Subcutaneous abdominal adipose tissue (tissue), 5 donors: ENCODE results near the gene IKBKE.

ENCODE experiments used
- H3K27ac ChIP-seq: one replicate; pipeline ENCODE4 v1.7.0; 2013; ENCODE audit warnings: low read depth, mild to moderate bottlenecking, inconsistent platforms, low read length, moderate library complexity
- H3K27me3 ChIP-seq, 5 donors: one replicate each; pipeline ENCODE4 v1.7.0; 2013; ENCODE audit warnings: low read length in 5 of 5, inconsistent platforms in 1 of 5; ENCODE audit not compliant: control insufficient read depth in 5 of 5, insufficient read depth in 4 of 5
- H3K36me3 ChIP-seq, 5 donors: one replicate each; pipeline ENCODE4 v1.7.0; 2013; ENCODE audit warnings: low read length in 5 of 5; ENCODE audit not compliant: control insufficient read depth in 5 of 5, insufficient read depth in 5 of 5
- H3K4me1 ChIP-seq, 5 donors: one replicate each; pipeline ENCODE4 v1.7.0; 2013; ENCODE audit warnings: low read length in 5 of 5, mild to moderate bottlenecking in 3 of 5, moderate library complexity in 1 of 5; ENCODE audit not compliant: control insufficient read depth in 5 of 5, insufficient read depth in 5 of 5
- H3K4me3 ChIP-seq, 5 donors: one replicate each; pipeline ENCODE4 v1.7.0; 2013; ENCODE audit warnings: low read length in 5 of 5, low read depth in 1 of 5
- H3K9ac ChIP-seq, 5 donors: one replicate each; pipeline ENCODE4 v1.7.0; 2013; ENCODE audit warnings: low read length in 5 of 5, mild to moderate bottlenecking in 4 of 5, moderate library complexity in 3 of 5
- H3K9me3 ChIP-seq, 5 donors: one replicate each; pipeline ENCODE4 v1.7.0; 2013; ENCODE audit warnings: low read length in 5 of 5; ENCODE audit not compliant: control insufficient read depth in 5 of 5
- donor health status: healthy.
- donor health status: healthy.
- donor health status: healthy.
- donor health status: healthy.
- donor health status: healthy.

IKBKE gene

GRCh38 chr1:206451134-206451686, 19.1 kb upstream of the IKBKE start:
- H3K36me3 ChIP-seq, result peaks cover 8 to 86% (median 69%) of the 10 kb centered on the region in 5 donors

DNA sequence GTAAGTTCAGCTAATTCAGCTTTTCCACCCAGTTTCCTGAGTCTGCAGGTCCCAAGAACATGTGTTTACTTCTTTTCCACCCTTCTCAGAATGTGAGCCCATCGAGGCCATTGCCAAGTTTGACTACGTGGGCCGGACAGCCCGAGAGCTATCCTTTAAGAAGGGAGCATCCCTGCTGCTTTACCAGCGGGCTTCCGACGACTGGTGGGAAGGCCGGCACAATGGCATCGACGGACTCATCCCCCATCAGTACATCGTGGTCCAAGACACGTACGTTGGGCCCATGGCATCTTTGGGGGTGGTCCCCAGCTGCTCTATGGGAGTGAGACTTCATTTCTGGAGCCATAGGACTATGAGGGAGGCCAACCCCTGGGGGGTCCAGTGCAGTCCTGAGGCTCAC, 17.2 kb upstream of the IKBKE start:
- H3K4me3 ChIP-seq, result no peak overlapping the region
- no peak overlapping the region for H3K9ac ChIP-seq
- no peak overlapping the region for H3K27ac ChIP-seq
- H3K36me3 ChIP-seq, result peaks cover 8 to 77% (median 54%) of the 10 kb centered on the region in 5 donors
- H3K4me1 ChIP-seq, result peaks cover 6 to 30% (median 13%) of the 10 kb centered on the region in 5 donors
- no peaks in the 10 kb centered on the region for H3K27me3 ChIP-seq
- H3K9me3 ChIP-seq, result no peaks in the 10 kb centered on the region

More at GRCh38 chr1:206451134-206451686, 19.1 kb upstream of the IKBKE start:
- H3K27ac ChIP-seq, result no peak overlapping the region
- H3K4me3 ChIP-seq, result no peak overlapping the region
- H3K27me3 ChIP-seq, result no peaks in the 10 kb centered on the region
- no peaks in the 10 kb centered on the region for H3K9me3 ChIP-seq
- H3K4me1 ChIP-seq, result peaks cover 0 to 15% (median 4%) of the 10 kb centered on the region in 5 donors
- H3K9ac ChIP-seq, result no peak overlapping the region

DNA sequence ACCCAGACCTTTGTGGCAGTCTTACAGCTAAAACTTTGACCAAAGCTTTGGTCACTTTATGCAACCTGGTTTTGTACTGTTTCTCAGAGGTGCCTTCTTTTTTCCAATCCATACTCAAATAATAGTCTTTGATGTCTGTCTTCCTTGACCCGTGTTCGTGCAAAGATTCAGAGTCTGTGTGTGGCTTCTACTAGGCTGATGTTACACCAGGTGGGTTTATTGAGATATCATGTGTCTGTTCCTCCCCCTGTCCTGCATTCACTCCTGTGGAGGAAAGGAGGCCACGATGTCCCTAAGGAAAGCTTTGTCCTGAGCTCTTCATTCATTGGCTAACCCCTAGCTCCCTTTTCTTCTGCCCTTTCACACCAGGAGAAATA, 15.0 kb upstream of the IKBKE start:
- Histone ChIP-seq H3K4me1 (peaks cover 6 to 40% (median 14%) of the 10 kb centered on the region in 5 donors), H3K27me3 (no peaks in the 10 kb centered on the region), H3K4me3 (no peak overlapping the region), H3K9me3 (no peaks in the 10 kb centered on the region), H3K27ac (no peak overlapping the region), H3K36me3 (peaks cover 8 to 75% (median 53%) of the 10 kb centered on the region in 5 donors), H3K9ac (no peak overlapping the region)

GRCh38 chr1:206455666-206456344, 14.5 kb upstream of the IKBKE start:
- Histone ChIP-seq H3K4me3 (no peak overlapping the region), H3K27ac (no peak overlapping the region), H3K9me3 (no peaks in the 10 kb centered on the region), H3K27me3 (no peaks in the 10 kb centered on the region), H3K4me1 (peaks cover 9 to 45% (median 19%) of the 10 kb centered on the region in 5 donors), H3K9ac (no peak overlapping the region), H3K36me3 (peaks cover 8 to 71% (median 48%) of the 10 kb centered on the region in 5 donors)

DNA sequence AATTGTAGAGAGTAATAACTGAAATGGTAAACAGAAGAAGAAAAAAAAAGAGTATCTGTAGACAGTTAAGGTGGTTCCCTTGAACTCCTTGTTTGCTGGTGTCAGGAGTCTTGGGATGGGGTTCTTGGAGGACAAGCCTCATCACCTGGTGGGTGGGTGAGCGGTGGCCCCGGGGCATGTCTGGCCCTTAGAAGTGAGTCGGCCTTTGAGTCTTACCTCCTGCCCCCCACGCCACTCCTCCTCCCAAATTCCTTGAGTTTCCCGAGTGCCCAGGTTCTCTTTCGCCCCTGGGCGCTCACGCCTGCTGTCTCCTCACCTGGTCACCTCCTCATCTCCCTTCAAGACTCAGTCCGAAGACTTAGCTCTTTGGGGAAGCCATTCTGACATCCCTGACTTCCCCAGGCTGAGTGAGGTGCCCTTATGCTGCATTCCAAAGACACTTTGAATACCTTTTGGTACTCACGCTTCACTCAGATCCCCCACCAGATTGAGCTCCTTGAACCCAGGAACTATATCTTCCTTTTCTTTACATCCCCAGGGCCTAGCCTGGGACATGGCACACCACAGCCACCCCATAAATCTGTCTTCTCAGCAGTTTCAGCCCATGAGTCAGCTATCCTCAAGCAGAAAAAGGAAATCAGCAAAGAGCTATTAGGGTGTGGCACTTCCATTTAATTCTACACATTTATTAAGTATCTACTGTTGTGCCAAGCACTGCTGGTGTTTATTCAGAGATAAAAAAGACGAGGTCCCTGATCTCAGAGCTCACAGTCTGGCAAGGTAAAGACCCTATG, 13.5 kb upstream of the IKBKE start:
- H3K4me3 ChIP-seq, result no peak overlapping the region
- peak overlapping the region; percentile 43 for H3K27ac ChIP-seq
- H3K4me1 ChIP-seq, result peaks cover 13 to 55% (median 27%) of the 10 kb centered on the region in 5 donors
- peaks cover 8 to 66% (median 38%) of the 10 kb centered on the region in 5 donors for H3K36me3 ChIP-seq
- no peak overlapping the region for H3K9ac ChIP-seq
- no peaks in the 10 kb centered on the region for H3K9me3 ChIP-seq
- no peaks in the 10 kb centered on the region for H3K27me3 ChIP-seq

GRCh38 chr1:206457408-206458120, 12.7 kb upstream of the IKBKE start:
- Histone ChIP-seq H3K27me3 (no peaks in the 10 kb centered on the region), H3K4me3 (no peak overlapping the region), H3K9ac (no peak overlapping the region), H3K9me3 (no peaks in the 10 kb centered on the region), H3K4me1 (peaks cover 13 to 55% (median 27%) of the 10 kb centered on the region in 5 donors), H3K27ac (peak overlapping the region; percentile 43), H3K36me3 (peaks cover 3 to 61% (median 37%) of the 10 kb centered on the region in 5 donors)

GRCh38 chr1:206459703-206460102, 10.6 kb upstream of the IKBKE start:
- peaks cover 3 to 49% (median 24%) of the 10 kb centered on the region in 5 donors for H3K36me3 ChIP-seq
- H3K27ac ChIP-seq, result peak overlapping the region; percentile 63
- H3K9me3 ChIP-seq, result no peaks in the 10 kb centered on the region
- H3K4me1 ChIP-seq, result peaks cover 15 to 56% (median 34%) of the 10 kb centered on the region in 5 donors
- H3K4me3 ChIP-seq, result no peak overlapping the region
- no peaks in the 10 kb centered on the region for H3K27me3 ChIP-seq
- no peak overlapping the region for H3K9ac ChIP-seq

DNA sequence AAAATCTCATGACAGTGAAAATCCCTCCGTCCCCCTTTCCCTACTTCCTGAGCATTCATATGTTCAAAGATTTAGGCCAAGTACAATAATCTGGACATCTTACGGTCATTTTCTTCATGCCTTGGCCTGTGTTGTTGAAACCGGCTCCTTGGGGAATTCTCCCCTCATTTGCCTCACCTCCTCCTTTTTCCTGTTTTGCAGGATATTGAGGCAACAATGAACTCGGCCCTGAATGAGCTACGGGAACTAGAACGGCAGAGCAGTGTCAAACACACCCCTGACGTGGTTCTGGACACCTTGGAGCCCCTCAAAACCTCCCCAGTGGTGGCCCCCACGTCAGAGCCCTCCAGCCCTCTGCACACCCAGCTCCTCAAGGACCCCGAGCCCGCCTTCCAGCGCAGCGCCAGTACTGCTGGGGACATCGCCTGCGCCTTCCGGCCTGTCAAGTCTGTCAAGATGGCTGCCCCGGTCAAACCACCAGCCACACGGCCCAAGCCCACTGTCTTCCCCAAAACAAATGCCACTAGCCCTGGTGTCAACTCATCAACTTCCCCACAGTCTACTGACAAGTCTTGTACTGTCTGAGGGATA, 9.3 kb upstream of the IKBKE start:
- Histone ChIP-seq H3K27me3 (no peaks in the 10 kb centered on the region), H3K4me1 (peaks cover 14 to 50% (median 38%) of the 10 kb centered on the region in 5 donors), H3K9me3 (no peaks in the 10 kb centered on the region)

DNA sequence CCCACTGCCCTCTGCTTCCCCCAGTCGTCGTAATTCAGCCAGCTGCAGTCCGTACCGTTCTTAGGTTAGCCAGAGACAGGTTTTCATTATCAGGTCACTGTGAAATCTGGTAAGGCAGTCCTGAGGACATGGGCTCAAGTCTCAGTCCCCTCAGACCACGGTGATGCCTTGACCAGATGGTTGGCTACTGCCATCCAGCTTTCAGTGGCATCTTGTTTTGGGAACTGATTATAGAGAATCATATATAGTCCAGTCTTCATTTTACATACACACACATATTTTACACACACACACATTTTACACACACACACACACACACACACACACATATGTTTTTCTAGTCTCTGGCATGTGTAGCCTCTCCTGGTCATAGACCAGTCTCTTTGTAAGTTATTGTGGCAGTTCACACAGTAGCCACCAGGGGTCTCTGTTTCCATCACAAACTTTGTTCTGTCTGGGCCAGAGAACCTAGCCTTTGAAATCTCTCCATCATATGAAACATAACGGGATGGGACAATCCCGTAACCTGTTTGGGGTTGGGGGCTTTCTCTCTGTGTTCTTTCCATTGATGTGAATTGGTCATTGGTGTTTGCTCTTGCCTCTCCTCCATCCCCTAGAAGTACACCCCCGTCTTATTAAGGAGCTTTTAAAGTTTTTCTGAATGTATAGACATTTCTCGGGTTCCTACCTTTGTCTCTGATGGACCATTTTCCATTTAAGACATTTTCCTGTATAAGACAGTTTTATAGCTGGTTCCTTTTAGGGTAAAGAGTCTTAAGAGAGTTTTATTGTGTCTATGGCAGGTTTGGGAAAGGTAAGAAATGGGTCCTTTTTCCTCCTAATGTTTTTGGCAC, 8.4 kb upstream of the IKBKE start:
- H3K27me3 ChIP-seq, result peaks cover 0 to 2% (median 0%) of the 10 kb centered on the region in 5 donors
- H3K9me3 ChIP-seq, result no peaks in the 10 kb centered on the region
- H3K4me1 ChIP-seq, result peaks cover 12 to 41% (median 37%) of the 10 kb centered on the region in 5 donors
- peak overlapping the region in 1 of 5 donors; percentile 25 for H3K9ac ChIP-seq
- peak overlapping the region; percentile 63 for H3K27ac ChIP-seq
- H3K4me3 ChIP-seq, result no peak overlapping the region
- peaks cover 0 to 36% (median 13%) of the 10 kb centered on the region in 5 donors for H3K36me3 ChIP-seq

More for the DNA sequence above, 9.3 kb upstream of the IKBKE start:
- H3K4me3 ChIP-seq, result no peak overlapping the region
- peak overlapping the region; percentile 63 for H3K27ac ChIP-seq
- peaks cover 0 to 38% (median 13%) of the 10 kb centered on the region in 5 donors for H3K36me3 ChIP-seq
- peak overlapping the region in 1 of 5 donors; percentile 25 for H3K9ac ChIP-seq
